Measurements from ENCODE around the gene TLN1. TPM values are rescaled to one million over a fixed set of nuclear protein-coding genes. Genes with fewer than 3 reads are reported as not detected.

TLN1 gene
- total RNA-seq, 1 experiment from 2014 or later = 109 TPM

DNA sequence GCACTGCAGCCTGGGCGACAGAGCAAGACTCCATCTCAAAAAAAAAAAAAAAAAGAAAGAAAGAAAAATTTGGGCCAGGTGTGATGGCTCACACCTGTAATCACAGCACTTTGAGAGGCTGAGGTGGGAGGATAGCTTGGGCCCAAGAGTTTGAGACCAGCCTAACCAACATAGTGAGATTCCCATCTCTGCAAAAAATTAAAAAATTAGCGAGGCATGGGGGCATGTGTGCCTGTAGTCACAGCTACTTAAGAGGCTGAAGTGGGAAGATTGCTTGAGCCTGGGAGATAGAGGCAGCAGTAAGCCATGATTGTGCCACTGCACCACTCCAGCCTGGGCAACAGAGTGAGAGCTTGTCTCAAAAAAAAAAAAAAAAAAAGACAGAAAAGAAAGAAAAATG, 78.4 kb downstream of the TLN1 start:
- Mint-ChIP-seq H3K4me3 (no peak overlapping the region), H3K27ac (no peak overlapping the region), H3K9me3 (no peaks in the 10 kb centered on the region), H3K27me3 (ENCODE audit: low read depth) (peaks cover 23% of the 10 kb centered on the region), H3K36me3 (no peaks in the 10 kb centered on the region), H3K4me1 (peaks cover 38% of the 10 kb centered on the region)
- ChIA-PET CTCF (interaction anchor here (0.6 to 1.1 kb wide), 4 partner anchors 11 to 574 kb away, joined by 3 to 6 read pairs (median 4); partner anchors contain the start of genes ARHGEF39 and FANCG), POLR2A (no interaction called here)
- DNase-seq (ENCODE audit: low spot score) = peak; percentile 0
- TF ChIP-seq, protein P1, sequence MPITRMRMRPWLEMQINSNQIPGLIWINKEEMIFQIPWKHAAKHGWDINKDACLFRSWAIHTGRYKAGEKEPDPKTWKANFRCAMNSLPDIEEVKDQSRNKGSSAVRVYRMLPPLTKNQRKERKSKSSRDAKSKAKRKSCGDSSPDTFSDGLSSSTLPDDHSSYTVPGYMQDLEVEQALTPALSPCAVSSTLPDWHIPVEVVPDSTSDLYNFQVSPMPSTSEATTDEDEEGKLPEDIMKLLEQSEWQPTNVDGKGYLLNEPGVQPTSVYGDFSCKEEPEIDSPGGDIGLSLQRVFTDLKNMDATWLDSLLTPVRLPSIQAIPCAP (CRISPR knock-in tag; IDR thresholded peaks at IDR 0.05) = no peak
- TF ChIP-seq JAZF1 (CRISPR knock-in tag; IDR thresholded peaks at IDR 0.05) = no peak
- no peak for TF ChIP-seq PREB (CRISPR knock-in tag; IDR thresholded peaks at IDR 0.05; ENCODE audit: borderline replicate concordance)
- TF ChIP-seq ZNF532 (CRISPR knock-in tag; IDR thresholded peaks at IDR 0.05; ENCODE audit: borderline replicate concordance) = no peak
- TF ChIP-seq GTF2I (CRISPR knock-in tag; conservative IDR thresholded peaks at IDR 0.05) = no peak
- TF ChIP-seq FOXJ3 (CRISPR knock-in tag; IDR thresholded peaks at IDR 0.05; ENCODE audit: borderline replicate concordance) = no peak
- no peak for ATAC-seq

DNA sequence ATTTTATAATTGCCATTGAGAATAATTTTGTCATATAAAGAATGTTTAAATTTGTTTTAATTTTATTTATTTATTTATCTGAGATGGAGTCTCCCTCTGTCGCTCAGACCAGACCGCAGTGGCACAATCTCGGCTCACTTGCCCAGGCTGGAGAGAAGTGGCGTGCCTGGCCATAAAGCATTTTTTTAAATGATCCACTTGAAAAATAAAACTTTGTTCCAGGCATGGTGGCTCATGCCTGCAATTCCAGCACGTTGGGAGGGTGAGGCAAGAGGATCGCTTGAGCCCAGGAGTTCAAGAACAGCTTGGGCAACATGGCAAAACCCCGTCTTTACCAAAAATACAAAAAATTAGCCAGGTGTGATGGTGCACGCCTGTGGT, 79.2 kb downstream of the TLN1 start:
- Mint-ChIP-seq H3K4me1 (peaks cover 46% of the 10 kb centered on the region), H3K27ac (no peak overlapping the region), H3K4me3 (no peak overlapping the region), H3K9me3 (no peaks in the 10 kb centered on the region), H3K27me3 (ENCODE audit: low read depth) (peaks cover 29% of the 10 kb centered on the region), H3K36me3 (no peaks in the 10 kb centered on the region)
- ChIA-PET CTCF (interaction anchor here (0.6 to 1.0 kb wide), 2 partner anchors 12 to 42 kb away, joined by 3 to 6 read pairs; partner anchors contain the start of gene ARHGEF39), POLR2A (no interaction called here)
- ATAC-seq = no peak
- no peak for DNase-seq (ENCODE audit: low spot score)
- TF ChIP-seq RELA (CRISPR knock-in tag; IDR thresholded peaks at IDR 0.05; ENCODE audit: borderline replicate concordance) = no peak
- no peak for TF ChIP-seq GRHL2 (CRISPR knock-in tag; IDR thresholded peaks at IDR 0.05; ENCODE audit: insufficient replicate concordance, severe bottlenecking)
- no peak for TF ChIP-seq PRDM15 (CRISPR knock-in tag; IDR thresholded peaks at IDR 0.05)
- TF ChIP-seq, protein P2, sequence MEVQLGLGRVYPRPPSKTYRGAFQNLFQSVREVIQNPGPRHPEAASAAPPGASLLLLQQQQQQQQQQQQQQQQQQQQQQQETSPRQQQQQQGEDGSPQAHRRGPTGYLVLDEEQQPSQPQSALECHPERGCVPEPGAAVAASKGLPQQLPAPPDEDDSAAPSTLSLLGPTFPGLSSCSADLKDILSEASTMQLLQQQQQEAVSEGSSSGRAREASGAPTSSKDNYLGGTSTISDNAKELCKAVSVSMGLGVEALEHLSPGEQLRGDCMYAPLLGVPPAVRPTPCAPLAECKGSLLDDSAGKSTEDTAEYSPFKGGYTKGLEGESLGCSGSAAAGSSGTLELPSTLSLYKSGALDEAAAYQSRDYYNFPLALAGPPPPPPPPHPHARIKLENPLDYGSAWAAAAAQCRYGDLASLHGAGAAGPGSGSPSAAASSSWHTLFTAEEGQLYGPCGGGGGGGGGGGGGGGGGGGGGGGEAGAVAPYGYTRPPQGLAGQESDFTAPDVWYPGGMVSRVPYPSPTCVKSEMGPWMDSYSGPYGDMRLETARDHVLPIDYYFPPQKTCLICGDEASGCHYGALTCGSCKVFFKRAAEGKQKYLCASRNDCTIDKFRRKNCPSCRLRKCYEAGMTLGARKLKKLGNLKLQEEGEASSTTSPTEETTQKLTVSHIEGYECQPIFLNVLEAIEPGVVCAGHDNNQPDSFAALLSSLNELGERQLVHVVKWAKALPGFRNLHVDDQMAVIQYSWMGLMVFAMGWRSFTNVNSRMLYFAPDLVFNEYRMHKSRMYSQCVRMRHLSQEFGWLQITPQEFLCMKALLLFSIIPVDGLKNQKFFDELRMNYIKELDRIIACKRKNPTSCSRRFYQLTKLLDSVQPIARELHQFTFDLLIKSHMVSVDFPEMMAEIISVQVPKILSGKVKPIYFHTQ (CRISPR knock-in tag; IDR thresholded peaks at IDR 0.05) = no peak
- TF ChIP-seq KAT7 (CRISPR knock-in tag; IDR thresholded peaks at IDR 0.05; ENCODE audit: borderline replicate concordance) = no peak
- TF ChIP-seq, protein P3, sequence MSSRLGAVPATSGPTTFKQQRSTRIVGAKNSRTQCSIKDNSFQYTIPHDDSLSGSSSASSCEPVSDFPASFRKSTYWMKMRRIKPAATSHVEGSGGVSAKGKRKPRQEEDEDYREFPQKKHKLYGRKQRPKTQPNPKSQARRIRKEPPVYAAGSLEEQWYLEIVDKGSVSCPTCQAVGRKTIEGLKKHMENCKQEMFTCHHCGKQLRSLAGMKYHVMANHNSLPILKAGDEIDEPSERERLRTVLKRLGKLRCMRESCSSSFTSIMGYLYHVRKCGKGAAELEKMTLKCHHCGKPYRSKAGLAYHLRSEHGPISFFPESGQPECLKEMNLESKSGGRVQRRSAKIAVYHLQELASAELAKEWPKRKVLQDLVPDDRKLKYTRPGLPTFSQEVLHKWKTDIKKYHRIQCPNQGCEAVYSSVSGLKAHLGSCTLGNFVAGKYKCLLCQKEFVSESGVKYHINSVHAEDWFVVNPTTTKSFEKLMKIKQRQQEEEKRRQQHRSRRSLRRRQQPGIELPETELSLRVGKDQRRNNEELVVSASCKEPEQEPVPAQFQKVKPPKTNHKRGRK (CRISPR knock-in tag; IDR thresholded peaks at IDR 0.05; ENCODE audit: borderline replicate concordance) = no peak
- TF ChIP-seq PRRX2 (CRISPR knock-in tag; IDR thresholded peaks at IDR 0.05) = no peak
- no peak for TF ChIP-seq CREB1 (CRISPR knock-in tag; IDR thresholded peaks at IDR 0.05)

All from WTC11 (cell line).